SK-N-SH treated with all-trans-retinoic acid at 6 μM for 48 hours (cell line): Measurements from ENCODE around the gene CSNK1G1.

Experiments used
- OSR1 ChIP-seq: fragments of 250-450 bp; sonication (Bioruptor Pico); IDR thresholded peaks from 2 replicates; pipeline ENCODE4 v1.8.0; 2022; ENCODE audit warnings: moderate library complexity, mild to moderate bottlenecking, inconsistent platforms
- PATZ1 ChIP-seq: fragments of 250-450 bp; sonication (Bioruptor Pico); IDR thresholded peaks from 2 replicates; pipeline ENCODE4 v1.8.0; 2020; ENCODE audit warnings: mild to moderate bottlenecking, moderate library complexity, borderline replicate concordance
- PPARA ChIP-seq: fragments of 250-450 bp; sonication (Bioruptor Pico); IDR thresholded peaks from 2 replicates; pipeline ENCODE4 v1.5.0; 2020; ENCODE audit warnings: mild to moderate bottlenecking, borderline replicate concordance
- TCF4 ChIP-seq: fragments of 250-450 bp; sonication (Bioruptor Pico); IDR thresholded peaks from 2 replicates; pipeline ENCODE4 v1.8.0; 2021; ENCODE audit warnings: mild to moderate bottlenecking, moderate library complexity, borderline replicate concordance
- TOX ChIP-seq: fragments of 250-450 bp; sonication (Bioruptor Pico); IDR thresholded peaks from 2 replicates; pipeline ENCODE4 v1.8.0; 2021; ENCODE audit warnings: mild to moderate bottlenecking, moderate library complexity, borderline replicate concordance
- ZFP30 ChIP-seq: fragments of 450-650 bp; formaldehyde crosslinking; IDR thresholded peaks from 2 replicates; pipeline ENCODE4 v1.5.0; 2022; ENCODE audit warnings: mild to moderate bottlenecking, moderate library complexity

GRCh38 chr15:64144565-64145281 lies 211.2 kb downstream of the CSNK1G1 start:
- no peak for TF ChIP-seq ZFP30 (CRISPR knock-in tag)
- no peak for TF ChIP-seq TOX (CRISPR knock-in tag)
- no peak for TF ChIP-seq PPARA (CRISPR knock-in tag)
- TF ChIP-seq OSR1 (CRISPR knock-in tag): no peak
- TF ChIP-seq TCF4 (CRISPR knock-in tag): no peak
- TF ChIP-seq PATZ1 (CRISPR knock-in tag): no peak
